Coronary artery (tissue), 2 donors: ENCODE results near the gene EVI5.

ENCODE experiments used
- DNase-seq: peaks from one replicate; pipeline ENCODE4 v3.0.0-alpha.2; 2017; ENCODE audit warnings: low spot score
- H3K27ac ChIP-seq, 2 donors: fragments of 200-600 bp; sonication (generic); one replicate each; pipeline ENCODE4 v1.5.1; 2016 to 2019
- H3K4me3 ChIP-seq: fragments of 200-600 bp; sonication (generic); 2 replicates; pipeline ENCODE4 v1.5.1; 2016; ENCODE audit warnings: mild to moderate bottlenecking, moderate library complexity
- CTCF ChIP-seq: fragments of 200-600 bp; sonication (generic); IDR thresholded peaks from one replicate; pipeline ENCODE4 v1.5.1; 2019; ENCODE audit warnings: antibody characterized with exemption

The EVI5 gene

GRCh38 chr1:92708368-92708950, 76.4 kb downstream of the EVI5 start:
- Histone ChIP-seq H3K4me3 (no peak overlapping the region), H3K27ac (no peak overlapping the region)
- TF ChIP-seq CTCF = no peak
- no peak for DNase-seq

GRCh38 chr1:92707709-92708108, 77.2 kb downstream of the EVI5 start:
- no peak for TF ChIP-seq CTCF
- Histone ChIP-seq H3K27ac (no peak overlapping the region), H3K4me3 (no peak overlapping the region)
- no peak for DNase-seq

GRCh38 chr1:92707292-92707691, 77.6 kb downstream of the EVI5 start:
- Histone ChIP-seq H3K27ac (no peak overlapping the region), H3K4me3 (no peak overlapping the region)
- no peak for DNase-seq
- TF ChIP-seq CTCF = no peak

- no peak for TF ChIP-seq CTCF
- DNase-seq = no peak
- H3K4me3 ChIP-seq = no peak overlapping the region
- H3K27ac ChIP-seq = no peak overlapping the region
Measured at GRCh38 chr1:92705446-92705845, 79.5 kb downstream of the EVI5 start.

GRCh38 chr1:92701147-92701546, 83.8 kb downstream of the EVI5 start:
- TF ChIP-seq CTCF = no peak
- H3K4me3 ChIP-seq = no peak overlapping the region
- DNase-seq = no peak
- H3K27ac ChIP-seq = no peak overlapping the region

GRCh38 chr1:92698932-92699331, 86.0 kb downstream of the EVI5 start:
- TF ChIP-seq CTCF = no peak
- Histone ChIP-seq H3K27ac (no peak overlapping the region), H3K4me3 (no peak overlapping the region)
- DNase-seq = no peak

GRCh38 chr1:92695104-92695503, 89.8 kb downstream of the EVI5 start:
- Histone ChIP-seq H3K27ac (no peak overlapping the region), H3K4me3 (no peak overlapping the region)
- TF ChIP-seq CTCF = no peak
- DNase-seq = no peak
